NCI-H1417 (cell line): ENCODE data around the gene TBCD.
A peak's percentile ranks its signal among the peaks of the same experiment; 100 is the strongest.
"Not testable (repeated sequence)": the region's sequence is repeated elsewhere in the genome, so short reads cannot be mapped to it uniquely, and the experiment has no call there.

Experiments
- DNase-seq, 3 experiments: peaks; one replicate each; lab custom pipeline; 2025; lab: John Stamatoyannopoulos, UW

The TBCD gene

GRCh38 chr17:82767041-82767754 is 15.3 kb downstream of the TBCD start:
- no peak for DNase-seq

GRCh38 chr17:82769041-82769440 is 17.2 kb downstream of the TBCD start:
- no peak for DNase-seq

- DNase-seq, result no peak
These were observed 20.2 kb downstream of the TBCD start for GRCh38 chr17:82772026-82772425.

GRCh38 chr17:82774456-82774855 is 22.6 kb downstream of the TBCD start:
- not testable (repeated sequence) for DNase-seq

GRCh38 chr17:82775001-82775823 is 23.3 kb downstream of the TBCD start:
- peak; percentile 27 to 80 (median 44) for DNase-seq

- DNase-seq, result no peak
These were observed 24.6 kb downstream of the TBCD start for GRCh38 chr17:82776454-82776853.

GRCh38 chr17:82777778-82778375 is 26.0 kb downstream of the TBCD start:
- DNase-seq, result not testable (repeated sequence)

GRCh38 chr17:82779541-82779940 is 27.7 kb downstream of the TBCD start:
- DNase-seq, result no peak

DNA sequence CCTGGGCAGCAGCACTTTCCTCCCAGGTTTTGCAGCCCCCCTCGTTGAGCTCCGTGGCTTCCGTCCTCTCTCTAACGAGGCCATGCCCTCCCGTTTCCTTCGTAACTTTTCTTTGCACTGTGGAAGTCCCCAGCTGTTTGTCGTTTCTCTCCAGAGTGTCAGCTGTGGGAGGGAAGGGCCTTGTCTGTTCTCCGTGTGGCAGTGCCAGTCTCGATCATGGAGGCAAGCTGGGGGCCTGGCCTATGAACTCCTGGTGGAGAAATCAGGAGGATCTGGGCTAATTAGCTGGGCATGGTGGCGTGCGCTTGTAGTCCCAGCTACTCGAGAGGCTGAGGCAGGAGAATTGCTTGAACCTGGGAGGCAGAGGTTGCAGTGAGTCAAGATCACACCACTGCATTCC is 28.3 kb downstream of the TBCD start:
- no peak for DNase-seq

- DNase-seq, result no peak
These were observed 29.4 kb downstream of the TBCD start for GRCh38 chr17:82780971-82781893.

DNA sequence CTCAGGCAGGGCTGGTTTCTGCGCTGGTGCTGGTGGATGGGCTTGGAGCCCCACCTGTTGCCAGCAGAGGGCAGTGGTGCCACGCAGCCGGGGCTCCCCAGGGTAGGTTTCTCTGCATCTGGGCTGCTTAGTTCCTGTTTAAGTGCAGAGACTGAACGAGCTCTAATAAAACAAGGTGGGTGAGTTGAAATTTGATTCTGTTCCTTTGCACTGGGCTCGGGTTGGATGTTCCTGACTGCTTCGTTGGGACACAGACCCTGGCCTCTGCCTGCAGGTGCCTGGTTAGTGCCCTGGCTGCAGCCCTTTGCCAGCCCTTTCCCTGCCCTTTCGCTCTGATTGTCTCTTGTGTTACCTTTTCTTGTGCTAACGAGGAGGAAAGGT is 30.0 kb downstream of the TBCD start:
- DNase-seq, result peak; percentile 36 to 90 (median 74)

- no peak for DNase-seq
These were observed 30.9 kb downstream of the TBCD start for GRCh38 chr17:82782657-82783207.

- no peak for DNase-seq
These were observed 31.6 kb downstream of the TBCD start for GRCh38 chr17:82783498-82783897.

DNA sequence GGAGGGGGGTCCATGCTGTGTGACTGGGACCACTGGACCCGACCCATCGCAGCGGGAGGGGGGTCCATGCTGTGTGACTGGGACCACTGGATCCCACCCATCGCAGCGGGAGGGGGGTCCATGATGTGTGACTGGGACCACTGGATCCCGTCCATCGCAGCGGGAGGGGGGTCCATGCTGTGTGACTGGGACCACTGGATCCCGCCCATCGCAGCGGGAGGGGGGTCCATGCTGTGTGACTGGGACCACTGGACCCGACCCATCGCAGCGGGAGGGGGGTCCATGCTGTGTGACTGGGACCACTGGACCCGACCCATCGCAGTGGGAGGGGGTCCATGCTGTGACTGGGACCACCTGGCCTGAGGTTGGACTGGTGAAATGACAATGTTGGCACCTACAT is 33.7 kb downstream of the TBCD start:
- DNase-seq, result not testable (repeated sequence)

DNA sequence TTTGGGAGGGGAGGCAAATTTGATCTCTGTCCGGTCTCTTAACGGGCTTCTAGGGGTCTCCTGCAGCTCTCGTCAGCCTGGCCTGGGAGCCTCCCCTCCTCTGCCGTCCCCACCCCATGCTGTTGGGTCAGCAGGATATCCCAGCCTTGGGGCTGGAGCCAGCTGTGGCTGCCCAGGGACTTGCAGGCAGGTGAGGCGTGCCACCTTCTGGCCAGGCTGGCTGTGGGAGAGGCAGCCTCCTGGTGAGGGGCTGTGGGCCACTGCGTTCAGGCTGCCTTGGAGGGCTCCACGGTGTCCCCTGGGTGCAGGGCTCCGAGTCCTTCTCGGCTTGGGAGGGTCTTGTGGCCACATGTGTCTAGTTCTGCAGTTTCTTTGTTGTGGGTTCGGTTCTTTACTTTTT is 34.6 kb downstream of the TBCD start:
- DNase-seq, result no peak

- peak in 2 of 3 experiments; percentile 53 to 90 for DNase-seq
These were observed 35.4 kb downstream of the TBCD start for GRCh38 chr17:82787081-82787848.

DNA sequence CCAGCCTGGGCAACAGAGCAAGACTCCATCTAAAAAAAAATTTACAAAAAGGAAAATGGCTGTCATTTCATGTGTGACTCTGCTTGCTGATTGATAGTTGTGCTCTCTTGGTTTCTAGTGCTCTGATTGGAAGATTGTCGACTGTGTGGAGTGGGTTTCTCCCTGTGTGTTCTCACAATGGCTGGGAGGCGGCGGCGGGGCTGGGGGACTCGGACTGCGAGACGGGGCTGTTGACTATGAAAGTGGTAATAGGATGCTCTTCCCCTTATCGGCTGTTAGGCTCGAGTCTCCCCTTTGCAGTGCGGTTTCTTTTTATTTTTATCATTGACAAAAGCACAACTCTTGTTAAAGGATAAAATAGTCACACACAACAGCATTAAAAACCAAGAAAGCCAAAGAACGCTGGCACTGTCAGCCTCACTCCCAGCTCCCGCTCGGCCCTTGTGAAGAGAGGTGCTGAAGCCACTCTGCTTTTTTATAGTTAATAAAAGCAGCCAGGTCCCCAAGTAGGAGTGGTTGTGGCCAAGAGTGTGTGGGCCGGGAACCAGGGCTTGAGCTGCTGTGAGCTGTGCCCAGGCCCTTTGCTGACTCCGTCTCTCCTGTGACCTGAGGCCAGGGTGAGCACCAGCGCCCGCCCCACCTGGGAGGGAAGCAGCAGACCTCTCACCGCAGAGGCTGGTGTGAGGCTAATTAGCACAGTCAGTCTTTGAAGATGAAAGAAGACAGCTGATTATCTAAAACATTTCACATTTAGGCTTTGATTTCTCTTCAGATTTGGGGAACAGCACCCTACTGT is 36.5 kb downstream of the TBCD start:
- peak in 1 of 3 experiments; percentile 66 for DNase-seq

GRCh38 chr17:82789051-82789592 is 37.3 kb downstream of the TBCD start:
- DNase-seq, result peak in 1 of 3 experiments; percentile 34

DNA sequence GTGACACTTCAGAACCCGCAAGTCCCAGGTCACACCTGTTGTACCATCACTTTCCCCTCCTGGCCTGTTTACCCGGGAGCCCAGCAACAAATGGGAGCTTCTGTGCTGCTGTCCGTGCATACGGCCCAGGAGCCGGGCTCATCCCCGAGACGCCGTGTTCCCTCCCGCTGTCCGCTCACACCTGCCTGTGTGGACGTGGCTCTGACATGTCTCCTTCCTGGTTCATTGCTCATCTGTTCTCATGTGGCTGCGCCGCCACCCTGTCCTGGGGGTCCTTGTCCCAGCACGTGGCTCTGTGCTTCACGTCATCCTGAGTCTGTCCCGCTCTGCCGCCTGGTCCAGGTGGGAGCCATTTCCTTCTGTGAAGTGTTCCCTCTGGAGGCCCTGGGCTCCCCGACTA is 37.9 kb downstream of the TBCD start:
- DNase-seq, result no peak

DNA sequence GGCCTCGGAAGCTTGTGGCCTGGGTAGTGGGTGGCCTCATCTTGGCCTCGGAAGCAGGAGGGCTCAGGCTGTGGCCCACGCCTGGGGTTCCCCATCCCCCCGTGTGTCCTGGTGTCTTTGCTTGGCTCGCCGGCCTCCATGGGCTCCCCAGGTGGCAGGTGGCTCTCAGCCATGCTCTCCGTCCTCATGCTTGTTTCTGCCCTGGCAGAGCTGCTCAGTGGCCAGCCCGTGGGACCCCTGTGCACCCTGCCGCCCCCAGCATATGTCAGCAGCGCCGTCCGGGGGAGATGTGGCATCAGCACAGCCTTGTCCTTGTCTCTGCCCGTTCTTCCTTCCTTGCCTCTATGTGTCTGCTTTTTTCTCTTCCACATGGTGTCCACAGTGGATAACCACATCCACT is 38.5 kb downstream of the TBCD start:
- DNase-seq, result no peak
